DOHH2 (cell line): ENCODE measurements around the gene CCR5.

ENCODE experiments used
- H3F3A ChIP-seq: fragments of 200-600 bp; sonication (generic), shearing (Covaris generic); 2 replicates; pipeline ENCODE4 v1.6.0; 2016; ENCODE audit warnings: antibody characterized with exemption, mild to moderate bottlenecking; ENCODE audit not compliant: control insufficient read depth, insufficient read depth
- H3K27ac ChIP-seq: fragments of 200-600 bp; sonication (generic); 2 replicates; pipeline ENCODE4 v1.5.1; 2014; ENCODE audit warnings: low read depth, mild to moderate bottlenecking, low read length, moderate library complexity
- H3K27me3 ChIP-seq: fragments of 200-600 bp; sonication (generic); 2 replicates; pipeline ENCODE4 v1.6.1; 2014; ENCODE audit warnings: mild to moderate bottlenecking, low read length, mixed read lengths; ENCODE audit not compliant: control insufficient read depth
- H3K36me3 ChIP-seq: fragments of 200-600 bp; sonication (generic); 2 replicates; pipeline ENCODE4 v1.6.1; 2014; ENCODE audit warnings: mild to moderate bottlenecking, low read length, moderate library complexity, mixed read lengths; ENCODE audit not compliant: control insufficient read depth
- H3K4me1 ChIP-seq: fragments of 200-600 bp; sonication (generic); 2 replicates; pipeline ENCODE4 v1.6.1; 2014; ENCODE audit warnings: mild to moderate bottlenecking, low read length, mixed read lengths; ENCODE audit not compliant: control insufficient read depth
- H3K4me2 ChIP-seq: fragments of 200-600 bp; sonication (generic); 2 replicates; pipeline ENCODE4 v1.6.0; 2014; ENCODE audit warnings: mild to moderate bottlenecking, low read length, moderate library complexity
- H3K4me3 ChIP-seq: fragments of 200-600 bp; sonication (generic); 2 replicates; pipeline ENCODE4 v1.5.1; 2014; ENCODE audit warnings: mild to moderate bottlenecking, low read length, mixed read lengths
- H3K79me2 ChIP-seq: fragments of 200-600 bp; sonication (generic); 2 replicates; pipeline ENCODE4 v1.6.1; 2014; ENCODE audit warnings: mild to moderate bottlenecking, low read length, mixed read lengths; ENCODE audit not compliant: control insufficient read depth
- H3K9me2 ChIP-seq: fragments of 200-600 bp; sonication (generic); replicated peaks from 2 replicates; pipeline ENCODE4 v1.6.1; 2014; ENCODE audit warnings: mild to moderate bottlenecking, low read length, mixed read lengths; ENCODE audit not compliant: control insufficient read depth
- H3K9me3 ChIP-seq: fragments of 200-600 bp; sonication (generic); 2 replicates; pipeline ENCODE4 v1.6.1; 2014; ENCODE audit warnings: antibody characterized with exemption, low read length, mixed read lengths; ENCODE audit not compliant: control insufficient read depth, insufficient read depth
- H4K20me1 ChIP-seq: fragments of 200-600 bp; sonication (generic); 2 replicates; pipeline ENCODE4 v1.6.0; 2014; ENCODE audit warnings: low read depth, mild to moderate bottlenecking, antibody characterized with exemption, low read length, moderate library complexity; ENCODE audit not compliant: control insufficient read depth, insufficient read depth
- EZH2phosphoT487 ChIP-seq: fragments of 200-600 bp; sonication (generic); IDR thresholded peaks from 2 replicates; pipeline ENCODE4 v1.6.1; 2017; ENCODE audit warnings: borderline replicate concordance, mild to moderate bottlenecking, antibody characterized with exemption, low read length, moderate library complexity, mixed read lengths
- TF ChIP-seq, protein P1 (sequence below): fragments of 200-600 bp; sonication (generic); IDR thresholded peaks from one replicate; pipeline ENCODE4 v1.5.1; 2014; ENCODE audit warnings: antibody characterized with exemption, mild to moderate bottlenecking, low read depth, low read length; ENCODE audit not compliant: poor library complexity, severe bottlenecking

Gene CCR5

DNA sequence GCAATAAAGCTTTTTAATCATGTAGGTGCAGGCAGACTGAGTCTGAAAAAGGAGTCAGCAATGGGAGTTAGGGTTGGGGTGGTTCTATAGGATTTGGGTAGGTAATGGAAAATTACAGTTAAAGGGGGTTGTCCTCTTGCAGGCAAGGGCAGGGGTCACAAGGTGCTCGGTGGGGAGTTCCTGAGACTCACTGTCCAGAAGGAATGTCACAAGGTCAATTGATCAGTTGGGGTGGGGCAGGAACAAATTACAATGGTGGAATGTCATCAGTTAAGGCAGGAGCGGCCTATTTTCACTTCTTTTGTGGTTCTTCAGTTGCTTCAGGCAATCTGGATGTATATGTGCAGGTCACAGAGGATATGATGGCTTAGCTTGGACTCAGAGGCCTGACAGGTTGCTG lies 22.3 kb downstream of the CCR5 start:
- Histone ChIP-seq H3K4me1 (no peaks in the 10 kb centered on the region), H3K27ac (no peak overlapping the region), H3K36me3 (no peaks in the 10 kb centered on the region), H3K4me3 (no peak overlapping the region), H3K9me2 (no peaks in the 10 kb centered on the region), H3K79me2 (no peaks in the 10 kb centered on the region), H3F3A (no peaks in the 10 kb centered on the region), H3K9me3 (no peaks in the 10 kb centered on the region), H4K20me1 (no peaks in the 10 kb centered on the region), H3K4me2 (no peak overlapping the region), H3K27me3 (0 out of 2 replicates have a peak, but pooled peaks cover 4% of the 10 kb centered on the region)
- no peak for TF ChIP-seq EZH2phosphoT487
- TF ChIP-seq, protein P1, sequence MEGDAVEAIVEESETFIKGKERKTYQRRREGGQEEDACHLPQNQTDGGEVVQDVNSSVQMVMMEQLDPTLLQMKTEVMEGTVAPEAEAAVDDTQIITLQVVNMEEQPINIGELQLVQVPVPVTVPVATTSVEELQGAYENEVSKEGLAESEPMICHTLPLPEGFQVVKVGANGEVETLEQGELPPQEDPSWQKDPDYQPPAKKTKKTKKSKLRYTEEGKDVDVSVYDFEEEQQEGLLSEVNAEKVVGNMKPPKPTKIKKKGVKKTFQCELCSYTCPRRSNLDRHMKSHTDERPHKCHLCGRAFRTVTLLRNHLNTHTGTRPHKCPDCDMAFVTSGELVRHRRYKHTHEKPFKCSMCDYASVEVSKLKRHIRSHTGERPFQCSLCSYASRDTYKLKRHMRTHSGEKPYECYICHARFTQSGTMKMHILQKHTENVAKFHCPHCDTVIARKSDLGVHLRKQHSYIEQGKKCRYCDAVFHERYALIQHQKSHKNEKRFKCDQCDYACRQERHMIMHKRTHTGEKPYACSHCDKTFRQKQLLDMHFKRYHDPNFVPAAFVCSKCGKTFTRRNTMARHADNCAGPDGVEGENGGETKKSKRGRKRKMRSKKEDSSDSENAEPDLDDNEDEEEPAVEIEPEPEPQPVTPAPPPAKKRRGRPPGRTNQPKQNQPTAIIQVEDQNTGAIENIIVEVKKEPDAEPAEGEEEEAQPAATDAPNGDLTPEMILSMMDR: no peak

DNA sequence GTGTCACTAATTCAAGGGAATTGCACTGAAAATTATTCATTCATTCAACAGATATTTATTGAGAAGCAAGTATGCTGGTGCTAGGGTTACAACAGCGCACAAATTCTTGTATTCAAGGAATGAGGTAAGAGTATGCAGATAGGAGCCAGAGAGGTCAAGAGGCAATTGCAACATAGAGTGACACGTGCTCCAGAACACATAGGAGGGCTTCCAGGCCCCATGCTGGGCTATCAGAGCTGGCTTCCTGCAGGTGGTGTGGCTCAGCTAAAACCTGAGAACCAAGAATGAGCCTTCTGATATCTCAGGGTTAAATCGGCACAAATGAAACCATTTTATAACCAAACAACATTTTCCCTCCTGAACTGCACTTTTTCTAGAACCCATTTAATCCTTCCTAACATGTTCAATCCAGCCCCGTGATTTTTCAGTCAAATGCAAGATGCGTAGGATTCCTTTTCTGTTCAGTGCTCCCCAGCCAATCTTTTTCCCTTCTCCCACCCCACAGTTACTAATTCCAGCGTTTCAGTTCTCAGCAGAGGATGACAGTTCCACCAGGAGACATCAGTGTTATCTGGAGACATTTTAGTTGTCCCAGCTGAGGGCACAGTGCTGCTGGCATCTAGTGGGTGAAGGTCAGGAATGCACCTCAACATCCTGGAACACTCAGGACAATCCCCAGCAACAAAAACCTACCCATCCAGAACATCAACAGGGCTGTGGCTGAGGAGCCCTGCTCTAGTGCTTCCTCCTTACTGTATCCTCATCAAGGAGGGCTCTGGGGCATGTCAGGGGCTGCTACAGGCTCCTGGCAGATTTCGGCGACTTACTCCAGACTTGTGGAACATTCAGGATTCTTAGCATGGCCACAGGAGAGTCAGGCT lies 23.0 kb downstream of the CCR5 start:
- Histone ChIP-seq H3F3A (no peaks in the 10 kb centered on the region), H3K9me3 (no peaks in the 10 kb centered on the region), H3K27ac (no peak overlapping the region), H3K36me3 (no peaks in the 10 kb centered on the region), H3K4me1 (no peaks in the 10 kb centered on the region), H3K9me2 (no peaks in the 10 kb centered on the region), H3K4me2 (no peak overlapping the region), H3K4me3 (no peak overlapping the region), H3K27me3 (peaks cover 5% of the 10 kb centered on the region; the same call in 1 of the 2 replicates), H3K79me2 (no peaks in the 10 kb centered on the region), H4K20me1 (no peaks in the 10 kb centered on the region)
- no peak for TF ChIP-seq EZH2phosphoT487

DNA sequence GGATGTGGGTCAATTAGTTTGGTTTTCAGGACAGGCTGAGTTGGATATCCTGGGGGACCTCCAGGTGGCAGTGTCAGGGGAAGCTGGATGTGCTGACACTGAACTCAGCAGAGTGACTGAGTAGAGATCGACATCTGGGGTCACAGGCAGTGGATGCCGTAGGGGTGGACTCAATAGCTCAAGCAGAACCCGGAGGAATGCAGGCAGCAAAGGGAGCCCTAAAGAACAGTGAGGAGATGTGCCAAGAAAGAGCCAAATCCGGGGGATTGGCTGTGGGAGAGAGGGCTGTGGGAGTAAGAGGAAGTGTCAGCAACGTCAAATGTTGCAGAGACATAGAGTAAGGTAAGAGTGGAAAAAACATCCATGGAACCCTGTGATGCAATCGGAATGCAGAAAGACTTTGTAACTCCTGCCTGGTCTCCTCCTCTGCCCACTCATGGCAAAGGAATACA lies 24.5 kb downstream of the CCR5 start:
- H3K9me3 ChIP-seq: no peaks in the 10 kb centered on the region
- H3K27me3 ChIP-seq: peaks cover 7% of the 10 kb centered on the region; the same call in 1 of the 2 replicates
- H3K4me1 ChIP-seq: no peaks in the 10 kb centered on the region
- H3K79me2 ChIP-seq: no peaks in the 10 kb centered on the region
- no peaks in the 10 kb centered on the region for H3K9me2 ChIP-seq
- H3K4me2 ChIP-seq: no peak overlapping the region
- no peaks in the 10 kb centered on the region for H3F3A ChIP-seq
- no peaks in the 10 kb centered on the region for H3K36me3 ChIP-seq
- TF ChIP-seq EZH2phosphoT487: no peak
- TF ChIP-seq, protein P1: no peak
- no peak overlapping the region for H3K4me3 ChIP-seq
- H4K20me1 ChIP-seq: no peaks in the 10 kb centered on the region
- no peak overlapping the region for H3K27ac ChIP-seq
